K562 (cell line): ENCODE measurements around the gene LAG3.

Experiments used
- CBFB ChIP-seq: sonication (generic); formaldehyde crosslinking; IDR thresholded peaks from 2 replicates; pipeline ENCODE4 v1.4.0; 2020; ENCODE audit warnings: mild to moderate bottlenecking, missing genetic modification reagents
- MYC ChIP-seq, 2 experiments: fragments of 250-450 bp in 1 of 2; sonication (Bioruptor Pico) in 1 of 2; IDR thresholded peaks; 2 replicates each; pipeline versions ENCODE4 v1.5.1 to v1.6.1; 2012 to 2021; ENCODE audit warnings: low read depth in 2 of 2, borderline replicate concordance in 1 of 2, improper control_type of control experiment in 1 of 2, low read length in 1 of 2, mild to moderate bottlenecking in 1 of 2, moderate library complexity in 1 of 2
- SP1 ChIP-seq: sonication (generic); formaldehyde crosslinking; IDR thresholded peaks from 2 replicates; pipeline ENCODE4 v1.8.1; 2022; ENCODE audit warnings: mild to moderate bottlenecking, missing genetic modification reagents
- TEAD4 ChIP-seq, 2 experiments: sonication (generic) in 1 of 2; formaldehyde crosslinking in 1 of 2; IDR thresholded peaks; 2 replicates each; pipeline versions ENCODE4 v1.6.1 to v1.8.0; 2012 to 2022; ENCODE audit warnings: borderline replicate concordance in 1 of 2, inconsistent platforms in 1 of 2, low read length in 1 of 2, mild to moderate bottlenecking in 1 of 2, missing genetic modification reagents in 1 of 2
- ZNF354B ChIP-seq: fragments of 250-450 bp; sonication (Bioruptor Pico); IDR thresholded peaks from 2 replicates; pipeline ENCODE4 v1.4.0; 2020
- TF ChIP-seq, protein P1 (sequence below): fragments of 450-650 bp; IDR thresholded peaks from 2 replicates; pipeline ENCODE4 v1.6.1; 2016; ENCODE audit warnings: antibody characterized with exemption
- TF ChIP-seq, protein P2 (sequence below): sonication (generic); formaldehyde crosslinking; IDR thresholded peaks from 2 replicates; pipeline ENCODE4 v1.8.1; 2023; ENCODE audit warnings: mild to moderate bottlenecking, missing genetic modification reagents

DNA sequence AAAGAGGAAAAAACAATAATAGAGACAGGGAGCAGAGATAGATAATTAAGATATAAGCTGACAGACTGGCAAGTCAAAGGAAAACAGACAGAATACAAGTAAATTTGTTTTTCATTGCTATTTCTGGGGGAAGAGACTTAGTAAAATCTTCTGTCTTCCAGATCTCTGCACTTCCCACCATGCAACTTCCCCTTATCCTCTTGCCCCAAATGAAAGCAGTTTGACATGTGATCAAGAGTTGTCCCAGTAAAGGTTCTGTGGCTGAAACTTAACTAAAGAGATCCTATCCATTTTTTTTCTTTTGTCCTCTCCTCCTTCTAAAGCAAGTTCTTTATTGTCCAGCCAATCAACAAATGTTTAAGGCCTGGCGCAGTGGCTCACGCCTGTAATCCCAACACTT lies 17.9 kb upstream of the LAG3 start:
- TF ChIP-seq, protein P1, sequence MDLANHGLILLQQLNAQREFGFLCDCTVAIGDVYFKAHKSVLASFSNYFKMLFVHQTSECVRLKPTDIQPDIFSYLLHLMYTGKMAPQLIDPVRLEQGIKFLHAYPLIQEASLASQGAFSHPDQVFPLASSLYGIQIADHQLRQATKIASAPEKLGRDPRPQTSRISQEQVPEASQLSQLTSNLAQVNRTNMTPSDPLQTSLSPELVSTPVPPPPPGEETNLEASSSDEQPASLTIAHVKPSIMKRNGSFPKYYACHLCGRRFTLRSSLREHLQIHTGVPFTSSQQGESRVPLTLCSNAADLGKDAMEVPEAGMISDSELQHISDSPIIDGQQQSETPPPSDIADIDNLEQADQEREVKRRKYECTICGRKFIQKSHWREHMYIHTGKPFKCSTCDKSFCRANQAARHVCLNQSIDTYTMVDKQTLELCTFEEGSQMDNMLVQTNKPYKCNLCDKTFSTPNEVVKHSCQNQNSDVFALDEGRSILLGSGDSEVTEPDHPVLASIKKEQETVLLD = no peak
- no peak for TF ChIP-seq ZNF354B (CRISPR knock-in tag)
- TF ChIP-seq, protein P2, sequence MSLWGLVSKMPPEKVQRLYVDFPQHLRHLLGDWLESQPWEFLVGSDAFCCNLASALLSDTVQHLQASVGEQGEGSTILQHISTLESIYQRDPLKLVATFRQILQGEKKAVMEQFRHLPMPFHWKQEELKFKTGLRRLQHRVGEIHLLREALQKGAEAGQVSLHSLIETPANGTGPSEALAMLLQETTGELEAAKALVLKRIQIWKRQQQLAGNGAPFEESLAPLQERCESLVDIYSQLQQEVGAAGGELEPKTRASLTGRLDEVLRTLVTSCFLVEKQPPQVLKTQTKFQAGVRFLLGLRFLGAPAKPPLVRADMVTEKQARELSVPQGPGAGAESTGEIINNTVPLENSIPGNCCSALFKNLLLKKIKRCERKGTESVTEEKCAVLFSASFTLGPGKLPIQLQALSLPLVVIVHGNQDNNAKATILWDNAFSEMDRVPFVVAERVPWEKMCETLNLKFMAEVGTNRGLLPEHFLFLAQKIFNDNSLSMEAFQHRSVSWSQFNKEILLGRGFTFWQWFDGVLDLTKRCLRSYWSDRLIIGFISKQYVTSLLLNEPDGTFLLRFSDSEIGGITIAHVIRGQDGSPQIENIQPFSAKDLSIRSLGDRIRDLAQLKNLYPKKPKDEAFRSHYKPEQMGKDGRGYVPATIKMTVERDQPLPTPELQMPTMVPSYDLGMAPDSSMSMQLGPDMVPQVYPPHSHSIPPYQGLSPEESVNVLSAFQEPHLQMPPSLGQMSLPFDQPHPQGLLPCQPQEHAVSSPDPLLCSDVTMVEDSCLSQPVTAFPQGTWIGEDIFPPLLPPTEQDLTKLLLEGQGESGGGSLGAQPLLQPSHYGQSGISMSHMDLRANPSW (CRISPR knock-in tag) = no peak
- TF ChIP-seq MYC (IDR thresholded peaks at IDR 0.05; ENCODE audit: low read depth, low read length) = no peak
- no peak for TF ChIP-seq MYC (CRISPR knock-in tag; IDR thresholded peaks at IDR 0.05; ENCODE audit: borderline replicate concordance, low read depth)
- no peak for TF ChIP-seq TEAD4 (IDR thresholded peaks at IDR 0.05; ENCODE audit: low read length)
- no peak for TF ChIP-seq TEAD4 (CRISPR knock-in tag; IDR thresholded peaks at IDR 0.05; ENCODE audit: borderline replicate concordance)
- TF ChIP-seq CBFB (CRISPR knock-in tag) = no peak
- TF ChIP-seq SP1 (CRISPR knock-in tag) = no peak
